ENCODE results near the gene PTPRK.

- TF ChIP-seq CTCF (IDR thresholded peaks at IDR 0.05; ENCODE audit: low read depth, low read length): no peak
- TF ChIP-seq EZH2phosphoT487 (IDR thresholded peaks at IDR 0.05; ENCODE audit: low read depth): no peak
These were observed 55.6 kb downstream of the PTPRK start for GRCh38 chr6:128464790-128465189.

All from OCI-LY3 (cell line).